MCF 10A (cell line): ENCODE results near the gene HOXB7. TPM values are rescaled to one million over a fixed set of nuclear protein-coding genes. Genes with fewer than 3 reads are reported as not detected.

ENCODE experiments used
- BruUV-seq: library from RNA; stranded (reverse); fragments of 400-500 nt; replicated peaks from 2 replicates; lab custom pipeline; 2021; lab: Mats Ljungman, UMichigan
- CTCF ChIA-PET: fragments of 300-600 bp; sonication (Branson Sonifier 250); formaldehyde crosslinking; extraction: SDS; loops from one replicate; lab custom pipeline; 2021; ENCODE audit warnings: antibody characterized with exemption, inconsistent platforms; lab: Yijun Ruan, JAX
- POLR2A ChIA-PET: fragments of 300-600, 350-650 bp; sonication (Branson Sonifier 250); formaldehyde crosslinking; extraction: SDS; loops from one replicate; lab custom pipeline; 2020; ENCODE audit warnings: antibody characterized with exemption, inconsistent platforms; lab: Yijun Ruan, JAX
- DNase-seq: peaks from one replicate; pipeline ENCODE4 v3.0.0-alpha.2; 2018; ENCODE audit not compliant: unreplicated experiment
- H3K27ac Mint-ChIP-seq: one replicate; pipeline ENCODE4 v1.8.0; 2022; ENCODE audit warnings: mild to moderate bottlenecking, low read depth, mixed read lengths; ENCODE audit not compliant: unreplicated experiment
- H3K27me3 Mint-ChIP-seq: one replicate; pipeline ENCODE4 v1.8.0; 2022; ENCODE audit warnings: mixed read lengths; ENCODE audit not compliant: insufficient read depth, unreplicated experiment
- H3K36me3 Mint-ChIP-seq: one replicate; pipeline ENCODE4 v1.8.0; 2022; ENCODE audit warnings: mild to moderate bottlenecking, moderate library complexity, mixed read lengths; ENCODE audit not compliant: insufficient read depth, unreplicated experiment
- H3K4me1 Mint-ChIP-seq: one replicate; pipeline ENCODE4 v1.8.0; 2022; ENCODE audit warnings: mixed read lengths; ENCODE audit not compliant: insufficient read depth, unreplicated experiment
- H3K4me3 Mint-ChIP-seq: one replicate; pipeline ENCODE4 v1.8.0; 2022; ENCODE audit warnings: mild to moderate bottlenecking, moderate library complexity, mixed read lengths; ENCODE audit not compliant: unreplicated experiment
- H3K9me3 Mint-ChIP-seq: one replicate; pipeline ENCODE4 v1.8.0; 2022; ENCODE audit warnings: mixed read lengths; ENCODE audit not compliant: unreplicated experiment
- CTCF ChIP-seq: fragments of 200-600 bp; IDR thresholded peaks from one replicate; pipeline ENCODE4 v1.8.0; 2022; ENCODE audit warnings: antibody characterized with exemption, mild to moderate bottlenecking; ENCODE audit not compliant: unreplicated experiment
- intact Hi-C: fragments of 100-400 bp; cut with micrococcal nuclease; formaldehyde crosslinking; loops from 2 replicates; pipeline ENCODE4 v1.14.1; 2022
- total RNA-seq: library from RNA; stranded (reverse); gene quantifications from 2 replicates; pipeline ENCODE4 v1.2.3, GENCODE V29; 2022

Gene HOXB7
- total RNA-seq, 1 experiment from 2014 or later = not detected

- POLR2A ChIA-PET = interaction anchor here (1.4 kb wide), 1 partner anchor 10 kb away, joined by 4 read pairs; no protein-coding TSS in a partner anchor
- no peak for TF ChIP-seq CTCF
- Mint-ChIP-seq H3K27ac (no peak overlapping the region), H3K36me3 (no peaks in the 10 kb centered on the region), H3K27me3 (peaks cover 92% of the 10 kb centered on the region), H3K4me1 (peaks cover 6% of the 10 kb centered on the region), H3K9me3 (no peaks in the 10 kb centered on the region), H3K4me3 (no peak overlapping the region)
- no peak for DNase-seq
- intact Hi-C loops = no loop called here
- BruUV-seq = no TSS peak
- CTCF ChIA-PET = interaction anchor here (0.6 kb wide), 1 partner anchor 366 kb away, joined by 3 read pairs; no protein-coding TSS in a partner anchor
These were observed 19.4 kb upstream of the HOXB7 start for GRCh38 chr17:48630009-48630924.

- DNase-seq = no peak
- intact Hi-C loops = no loop called here
- CTCF ChIA-PET = interaction anchor here (0.6 to 0.7 kb wide), 2 partner anchors 221 to 365 kb away, joined by 3 to 6 read pairs; no protein-coding TSS in a partner anchor
- Mint-ChIP-seq H3K36me3 (no peaks in the 10 kb centered on the region), H3K9me3 (no peaks in the 10 kb centered on the region), H3K27ac (no peak overlapping the region), H3K27me3 (peaks cover 91% of the 10 kb centered on the region), H3K4me1 (peaks cover 6% of the 10 kb centered on the region), H3K4me3 (no peak overlapping the region)
- POLR2A ChIA-PET = interaction anchor here (0.6 to 1.4 kb wide), 3 partner anchors 10 to 508 kb away, joined by 3 to 4 read pairs (median 3); no protein-coding TSS in a partner anchor
- no TSS peak for BruUV-seq
- no peak for TF ChIP-seq CTCF
These were observed 18.6 kb upstream of the HOXB7 start for GRCh38 chr17:48629411-48629759.

GRCh38 chr17:48628649-48629410, 18.0 kb upstream of the HOXB7 start:
- ChIA-PET POLR2A (interaction anchor here (0.6 to 1.4 kb wide), 5 partner anchors 10 to 508 kb away, joined by 3 to 4 read pairs (median 3); no protein-coding TSS in a partner anchor), CTCF (interaction anchor here (0.6 to 0.7 kb wide), 2 partner anchors 221 to 404 kb away, joined by 3 to 6 read pairs; no protein-coding TSS in a partner anchor)
- no peak overlapping the region for H3K27ac Mint-ChIP-seq
- TF ChIP-seq CTCF = no peak
- no peaks in the 10 kb centered on the region for H3K9me3 Mint-ChIP-seq
- H3K4me1 Mint-ChIP-seq = peaks cover 6% of the 10 kb centered on the region
- peaks cover 96% of the 10 kb centered on the region for H3K27me3 Mint-ChIP-seq
- no peaks in the 10 kb centered on the region for H3K36me3 Mint-ChIP-seq
- DNase-seq = no peak
- intact Hi-C loops = no loop called here
- no peak overlapping the region for H3K4me3 Mint-ChIP-seq
- no TSS peak for BruUV-seq
